ENCODE data around the gene SPEN. TPM values are rescaled to one million over a fixed set of nuclear protein-coding genes. Genes with fewer than 3 reads are reported as not detected.

Gene SPEN
- total RNA-seq, 1 donor from 2014 or later, result 33.5 TPM

DNA sequence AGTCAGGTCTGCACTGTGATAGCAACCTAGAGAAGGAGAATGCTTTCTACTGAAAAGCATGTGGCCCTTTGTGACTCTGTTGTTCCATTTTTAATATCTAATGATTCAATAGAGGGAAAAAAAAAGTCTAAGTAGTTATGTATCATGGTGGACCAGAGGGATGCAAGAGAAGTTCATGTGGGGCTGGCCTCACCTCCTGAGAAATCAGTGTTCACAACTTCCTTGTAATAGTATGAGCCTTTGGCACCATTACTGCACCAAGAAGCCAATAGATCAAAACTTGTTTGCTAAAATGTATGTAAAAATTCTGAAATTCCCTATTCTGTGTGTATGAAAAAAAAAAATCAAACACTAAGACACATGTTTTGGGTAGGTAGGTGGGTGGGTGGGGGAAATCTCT is 123.4 kb downstream of the SPEN start:
- H3K4me3 Mint-ChIP-seq (ENCODE audit: unreplicated experiment), result no peak overlapping the region
- H3K9me3 Mint-ChIP-seq (ENCODE audit: unreplicated experiment), result peaks cover 4% of the 10 kb centered on the region
- peaks cover 7% of the 10 kb centered on the region for H3K27me3 Mint-ChIP-seq (ENCODE audit: unreplicated experiment)
- H3K27ac Mint-ChIP-seq (ENCODE audit: unreplicated experiment), result no peak overlapping the region
- TF ChIP-seq, protein P1, sequence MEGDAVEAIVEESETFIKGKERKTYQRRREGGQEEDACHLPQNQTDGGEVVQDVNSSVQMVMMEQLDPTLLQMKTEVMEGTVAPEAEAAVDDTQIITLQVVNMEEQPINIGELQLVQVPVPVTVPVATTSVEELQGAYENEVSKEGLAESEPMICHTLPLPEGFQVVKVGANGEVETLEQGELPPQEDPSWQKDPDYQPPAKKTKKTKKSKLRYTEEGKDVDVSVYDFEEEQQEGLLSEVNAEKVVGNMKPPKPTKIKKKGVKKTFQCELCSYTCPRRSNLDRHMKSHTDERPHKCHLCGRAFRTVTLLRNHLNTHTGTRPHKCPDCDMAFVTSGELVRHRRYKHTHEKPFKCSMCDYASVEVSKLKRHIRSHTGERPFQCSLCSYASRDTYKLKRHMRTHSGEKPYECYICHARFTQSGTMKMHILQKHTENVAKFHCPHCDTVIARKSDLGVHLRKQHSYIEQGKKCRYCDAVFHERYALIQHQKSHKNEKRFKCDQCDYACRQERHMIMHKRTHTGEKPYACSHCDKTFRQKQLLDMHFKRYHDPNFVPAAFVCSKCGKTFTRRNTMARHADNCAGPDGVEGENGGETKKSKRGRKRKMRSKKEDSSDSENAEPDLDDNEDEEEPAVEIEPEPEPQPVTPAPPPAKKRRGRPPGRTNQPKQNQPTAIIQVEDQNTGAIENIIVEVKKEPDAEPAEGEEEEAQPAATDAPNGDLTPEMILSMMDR (IDR thresholded peaks at IDR 0.05; ENCODE audit: unreplicated experiment), result no peak
- H3K4me1 Mint-ChIP-seq (ENCODE audit: unreplicated experiment), result peaks cover 8% of the 10 kb centered on the region
- H3K36me3 Mint-ChIP-seq (ENCODE audit: low read depth, unreplicated experiment), result peaks cover 39% of the 10 kb centered on the region
- DNase-seq (ENCODE audit: low spot score), result no peak

DNA sequence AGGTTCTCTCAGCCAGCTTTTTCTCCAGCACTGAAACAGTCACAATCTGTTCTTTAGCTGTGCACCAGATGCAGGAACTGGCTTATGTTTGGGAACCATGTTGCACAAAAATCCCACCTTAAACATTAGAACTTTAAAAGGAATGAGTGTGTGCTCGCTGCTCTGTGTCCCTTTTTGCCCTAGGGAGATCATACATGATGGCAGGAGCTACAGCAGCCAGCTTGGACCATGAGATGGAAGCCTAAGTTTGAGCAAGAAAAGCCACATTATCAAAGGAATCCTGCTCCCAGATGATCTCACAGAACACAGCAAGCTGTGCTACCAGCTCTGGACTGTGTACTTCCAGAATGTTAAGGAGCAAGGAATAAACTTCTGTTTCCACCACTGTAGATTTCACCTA is 124.9 kb downstream of the SPEN start:
- H3K4me3 Mint-ChIP-seq (ENCODE audit: unreplicated experiment), result no peak overlapping the region
- DNase-seq (ENCODE audit: low spot score), result no peak
- TF ChIP-seq, protein P1 (IDR thresholded peaks at IDR 0.05; ENCODE audit: unreplicated experiment), result no peak
- peaks cover 4% of the 10 kb centered on the region for H3K27me3 Mint-ChIP-seq (ENCODE audit: unreplicated experiment)
- no peak overlapping the region for H3K27ac Mint-ChIP-seq (ENCODE audit: unreplicated experiment)
- peaks cover 41% of the 10 kb centered on the region for H3K36me3 Mint-ChIP-seq (ENCODE audit: low read depth, unreplicated experiment)
- H3K4me1 Mint-ChIP-seq (ENCODE audit: unreplicated experiment), result peaks cover 6% of the 10 kb centered on the region
- peaks cover 4% of the 10 kb centered on the region for H3K9me3 Mint-ChIP-seq (ENCODE audit: unreplicated experiment)

DNA sequence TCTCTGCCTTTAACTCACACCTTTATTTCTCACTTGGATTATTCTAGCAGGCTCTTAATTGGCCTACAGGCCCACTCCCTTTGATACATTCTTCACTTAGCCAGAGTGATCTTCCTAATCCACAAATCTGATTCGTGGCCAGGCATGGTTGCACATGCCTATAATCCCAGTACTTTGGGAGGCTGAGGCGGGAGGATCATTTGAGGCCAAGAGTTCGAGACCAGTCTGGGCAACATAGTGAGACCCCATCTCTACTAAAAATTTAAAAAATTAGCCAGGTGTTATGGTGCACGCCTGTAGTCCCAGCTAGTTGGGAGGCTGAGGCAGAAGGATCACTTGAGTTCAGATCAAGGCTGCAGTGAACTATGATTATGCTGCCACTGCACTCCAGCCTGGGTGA is 126.3 kb downstream of the SPEN start:
- Mint-ChIP-seq H3K36me3 (ENCODE audit: low read depth, unreplicated experiment) (peaks cover 33% of the 10 kb centered on the region), H3K27me3 (ENCODE audit: unreplicated experiment) (peaks cover 4% of the 10 kb centered on the region), H3K9me3 (ENCODE audit: unreplicated experiment) (no peaks in the 10 kb centered on the region), H3K27ac (ENCODE audit: unreplicated experiment) (no peak overlapping the region), H3K4me1 (ENCODE audit: unreplicated experiment) (peaks cover 6% of the 10 kb centered on the region), H3K4me3 (ENCODE audit: unreplicated experiment) (no peak overlapping the region)
- DNase-seq (ENCODE audit: low spot score), result no peak
- TF ChIP-seq, protein P1 (IDR thresholded peaks at IDR 0.05; ENCODE audit: unreplicated experiment), result no peak

DNA sequence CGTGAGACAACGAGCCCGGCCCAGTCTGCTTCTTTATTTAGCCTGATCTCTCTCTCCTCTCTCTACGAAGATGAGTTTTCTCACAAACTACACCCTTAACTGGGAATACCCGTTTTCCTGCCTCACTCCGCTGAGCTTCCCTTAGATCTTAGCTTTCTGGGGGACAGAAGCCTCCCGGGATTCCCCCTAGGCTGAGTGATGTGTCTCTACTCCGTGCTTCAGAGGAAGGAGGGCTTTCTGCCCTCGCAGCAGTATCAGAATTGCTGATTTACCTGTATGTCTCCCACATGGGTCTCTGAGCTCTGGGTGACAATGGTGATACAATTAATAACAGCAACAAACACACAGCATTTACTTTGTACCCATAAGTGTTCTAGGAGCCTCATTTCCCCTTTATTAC is 127.3 kb downstream of the SPEN start:
- Mint-ChIP-seq H3K4me1 (ENCODE audit: unreplicated experiment) (peaks cover 6% of the 10 kb centered on the region), H3K36me3 (ENCODE audit: low read depth, unreplicated experiment) (peaks cover 29% of the 10 kb centered on the region), H3K27ac (ENCODE audit: unreplicated experiment) (peak overlapping the region; percentile 85), H3K4me3 (ENCODE audit: unreplicated experiment) (peak overlapping the region; percentile 94), H3K27me3 (ENCODE audit: unreplicated experiment) (peaks cover 5% of the 10 kb centered on the region), H3K9me3 (ENCODE audit: unreplicated experiment) (no peaks in the 10 kb centered on the region)
- DNase-seq (ENCODE audit: low spot score), result no peak
- TF ChIP-seq, protein P1 (IDR thresholded peaks at IDR 0.05; ENCODE audit: unreplicated experiment), result no peak

DNA sequence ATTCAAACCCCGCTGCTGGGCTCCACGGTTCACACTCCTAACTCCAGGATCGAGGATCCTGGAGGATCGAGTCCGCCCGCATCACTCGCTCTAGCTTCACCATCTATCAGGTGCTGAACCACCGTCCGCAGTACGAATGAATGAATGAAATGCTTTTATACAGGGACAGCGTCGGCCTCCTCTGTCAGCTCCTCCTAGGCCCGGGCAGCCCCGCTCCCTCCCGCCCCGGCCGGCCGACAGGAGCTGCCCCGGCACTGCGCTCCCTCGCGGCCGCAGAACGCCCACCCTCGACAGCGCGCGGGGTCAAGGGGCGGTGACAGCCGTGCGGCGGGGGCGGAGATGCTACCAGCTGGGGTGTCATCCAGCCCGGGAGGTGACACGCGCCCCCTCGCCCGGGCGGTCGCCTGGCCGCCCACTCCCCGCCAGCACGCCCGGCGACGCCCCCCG is 127.9 kb downstream of the SPEN start:
- H3K27ac Mint-ChIP-seq (ENCODE audit: unreplicated experiment), result peak overlapping the region; percentile 85
- TF ChIP-seq, protein P1 (IDR thresholded peaks at IDR 0.05; ENCODE audit: unreplicated experiment), result no peak
- peaks cover 6% of the 10 kb centered on the region for H3K4me1 Mint-ChIP-seq (ENCODE audit: unreplicated experiment)
- H3K9me3 Mint-ChIP-seq (ENCODE audit: unreplicated experiment), result no peaks in the 10 kb centered on the region
- H3K27me3 Mint-ChIP-seq (ENCODE audit: unreplicated experiment), result peaks cover 5% of the 10 kb centered on the region
- peaks cover 24% of the 10 kb centered on the region for H3K36me3 Mint-ChIP-seq (ENCODE audit: low read depth, unreplicated experiment)
- H3K4me3 Mint-ChIP-seq (ENCODE audit: unreplicated experiment), result peak overlapping the region; percentile 94
- DNase-seq (ENCODE audit: low spot score), result peak; percentile 78
